Suprapubic skin (tissue), 3 donors: ENCODE results near the gene MAP3K20.

ENCODE experiments used
- POLR2A ChIP-seq, 2 donors: fragments of 450-650 bp; IDR thresholded peaks; one replicate each; pipeline ENCODE4 v1.6.1; 2017; ENCODE audit warnings: antibody characterized with exemption in 2 of 2, mild to moderate bottlenecking in 2 of 2, moderate library complexity in 2 of 2
- TF ChIP-seq, protein P1 (sequence below), 2 donors: fragments of 200-600 bp in 1 of 2; fragments of 450-650 bp in 1 of 2; sonication (generic) in 1 of 2; IDR thresholded peaks; one replicate each; pipeline ENCODE4 v1.5.1; 2016 to 2019; ENCODE audit warnings: antibody characterized with exemption in 2 of 2, mild to moderate bottlenecking in 1 of 2, moderate library complexity in 1 of 2

DNA sequence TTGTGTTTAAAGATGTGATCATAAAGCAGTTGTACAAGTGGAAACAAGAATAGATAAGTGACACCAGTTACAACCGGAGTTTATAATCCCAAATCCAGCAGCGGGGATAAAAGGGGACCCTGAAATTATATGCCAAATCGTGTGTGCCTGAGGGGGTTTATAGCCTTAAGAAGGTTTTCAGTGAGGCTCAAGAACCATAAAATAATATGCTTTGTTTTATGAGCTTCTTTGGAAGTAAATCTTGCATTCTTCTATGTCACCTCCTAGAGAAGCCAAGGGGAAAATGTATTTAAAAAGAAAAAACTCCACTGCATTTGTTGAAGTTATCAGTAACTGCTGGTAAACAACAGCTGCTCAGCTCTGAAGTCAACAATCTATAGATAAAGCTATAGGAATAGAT is 25.8 kb upstream of the MAP3K20 start:
- TF ChIP-seq, protein P1, sequence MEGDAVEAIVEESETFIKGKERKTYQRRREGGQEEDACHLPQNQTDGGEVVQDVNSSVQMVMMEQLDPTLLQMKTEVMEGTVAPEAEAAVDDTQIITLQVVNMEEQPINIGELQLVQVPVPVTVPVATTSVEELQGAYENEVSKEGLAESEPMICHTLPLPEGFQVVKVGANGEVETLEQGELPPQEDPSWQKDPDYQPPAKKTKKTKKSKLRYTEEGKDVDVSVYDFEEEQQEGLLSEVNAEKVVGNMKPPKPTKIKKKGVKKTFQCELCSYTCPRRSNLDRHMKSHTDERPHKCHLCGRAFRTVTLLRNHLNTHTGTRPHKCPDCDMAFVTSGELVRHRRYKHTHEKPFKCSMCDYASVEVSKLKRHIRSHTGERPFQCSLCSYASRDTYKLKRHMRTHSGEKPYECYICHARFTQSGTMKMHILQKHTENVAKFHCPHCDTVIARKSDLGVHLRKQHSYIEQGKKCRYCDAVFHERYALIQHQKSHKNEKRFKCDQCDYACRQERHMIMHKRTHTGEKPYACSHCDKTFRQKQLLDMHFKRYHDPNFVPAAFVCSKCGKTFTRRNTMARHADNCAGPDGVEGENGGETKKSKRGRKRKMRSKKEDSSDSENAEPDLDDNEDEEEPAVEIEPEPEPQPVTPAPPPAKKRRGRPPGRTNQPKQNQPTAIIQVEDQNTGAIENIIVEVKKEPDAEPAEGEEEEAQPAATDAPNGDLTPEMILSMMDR (IDR thresholded peaks at IDR 0.05) = no peak
- TF ChIP-seq POLR2A (IDR thresholded peaks at IDR 0.05) = no peak
